Esophagus muscularis mucosa (tissue), 4 donors: Measurements from ENCODE around the gene ZNF784. TPM values are rescaled to one million over a fixed set of nuclear protein-coding genes. Genes with fewer than 3 reads are reported as not detected.

ENCODE experiments used
- DNase-seq: peaks from one replicate; pipeline ENCODE4 v3.0.0-alpha.2; 2017; ENCODE audit errors: extremely low spot score
- H3K27ac ChIP-seq, 4 donors: fragments of 200-600 bp; sonication (generic); replicated peaks in 1 of 4; 1 replicate in 3 of 4; 2 replicates in 1 of 4; pipeline ENCODE4 v1.5.1; 2016 to 2019; ENCODE audit warnings: mild to moderate bottlenecking in 1 of 4
- H3K27me3 ChIP-seq, 4 donors: fragments of 200-600 bp; sonication (generic); one replicate each; pipeline versions ENCODE4 v1.5.1 to v1.6.0; 2016 to 2019
- H3K36me3 ChIP-seq, 4 donors: fragments of 200-600 bp; sonication (generic); one replicate each; pipeline ENCODE4 v1.5.1; 2016 to 2019
- H3K4me1 ChIP-seq, 4 donors: fragments of 200-600 bp; sonication (generic); one replicate each; pipeline ENCODE4 v1.5.1; 2016 to 2019
- H3K4me3 ChIP-seq, 4 donors: fragments of 200-600 bp; sonication (generic); 1 replicate in 2 of 4; 2 replicates in 2 of 4; pipeline ENCODE4 v1.5.1; 2016 to 2019; ENCODE audit warnings: mild to moderate bottlenecking in 4 of 4, moderate library complexity in 1 of 4
- H3K9me3 ChIP-seq, 4 donors: fragments of 200-600 bp; sonication (generic); 1 replicate in 3 of 4; 2 replicates in 1 of 4; pipeline ENCODE4 v1.5.1; 2016 to 2019
- EP300 ChIP-seq: sonication (generic); formaldehyde crosslinking; IDR thresholded peaks from one replicate; pipeline ENCODE4 v1.6.1; 2017; ENCODE audit warnings: antibody characterized with exemption
- POLR2A ChIP-seq: fragments of 450-650 bp; IDR thresholded peaks from one replicate; pipeline ENCODE4 v1.6.1; 2017; ENCODE audit warnings: antibody characterized with exemption, moderate library complexity, mild to moderate bottlenecking, low read depth
- POLR2AphosphoS5 ChIP-seq, 2 donors: sonication (generic); formaldehyde crosslinking; IDR thresholded peaks; one replicate each; pipeline ENCODE4 v1.6.1; 2017; ENCODE audit warnings: antibody characterized with exemption in 2 of 2
- WGBS: methylation state at CpG from one replicate; pipeline ENCODE4 v1.1.5; 2018; 5-methylcytosine and 5-hydroxymethylcytosine counted together
- intact Hi-C: fragments of 100-400 bp; cut with DNase I; formaldehyde crosslinking; loops from one replicate; pipeline ENCODE4 v1.15.1; 2023
- total RNA-seq, 4 donors: library from RNA; depleted of rRNA; stranded (reverse); fragments of >200 nt; gene quantifications; one replicate each; pipeline versions ENCODE4 v1.1.0 to v1.2.1, GENCODE V29; 2016
- TF ChIP-seq, protein P1 (sequence below), 3 experiments: fragments of 200-600 bp in 2 of 3; fragments of 450-650 bp in 1 of 3; sonication (generic) in 2 of 3; IDR thresholded peaks; one replicate each; pipeline ENCODE4 v1.5.1; 2017 to 2019; ENCODE audit warnings: antibody characterized with exemption in 3 of 3, mild to moderate bottlenecking in 2 of 3, moderate library complexity in 1 of 3

ZNF784 gene
- total RNA-seq, 4 donors from 2014 or later: 2.5 to 6.3 (median 4.0) TPM

DNA sequence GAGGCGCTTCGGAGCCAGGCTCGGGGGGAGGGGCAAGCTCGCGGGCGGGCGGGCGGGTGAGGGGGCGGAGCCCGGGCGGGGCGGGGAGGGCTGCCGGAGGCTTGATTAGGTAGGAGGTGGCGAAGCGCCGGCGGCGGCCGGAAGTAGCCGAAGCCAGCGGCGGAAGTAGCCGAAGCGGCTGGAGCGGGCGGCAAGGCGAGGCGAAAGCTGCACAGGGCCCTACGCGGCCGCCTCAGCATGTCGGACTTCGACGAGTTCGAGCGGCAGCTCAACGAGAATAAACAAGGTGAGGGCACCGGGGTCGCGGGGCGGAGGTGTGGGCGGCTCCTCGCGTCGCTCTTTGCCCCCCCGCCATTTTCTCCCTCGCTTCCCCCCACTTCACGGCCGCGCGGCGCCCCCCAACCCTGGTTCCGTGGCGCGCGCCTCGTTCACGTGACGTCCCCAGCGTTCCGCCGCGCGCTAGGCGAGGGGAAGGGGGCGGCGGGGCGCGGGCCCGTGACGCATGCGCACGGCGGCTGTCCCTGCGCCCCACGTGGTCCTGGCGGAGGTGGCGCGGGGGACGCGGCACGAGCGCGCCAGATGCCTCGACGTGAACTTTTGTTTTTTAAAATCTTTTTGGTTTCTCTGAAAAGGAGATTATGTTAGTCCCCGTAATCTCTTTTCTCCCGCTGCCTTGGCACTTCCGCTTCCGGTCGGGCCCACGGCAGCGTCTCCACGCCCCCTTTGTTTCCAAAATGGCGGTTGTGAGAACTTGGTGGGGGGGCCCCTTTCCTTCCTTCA is 30.7 kb upstream of the ZNF784 start, which contains the start of gene U2AF2:
Gene U2AF2, plus strand, starts transcription at position 168 of the 780 bp plus-strand sequence. Its CDS starts 70 bp downstream, at position 238.
- under 1% methylated on average over 45 of the region's 95 CpGs for WGBS
- peak within 1 kb of the TSS; percentile 78 to 100 (median 92) for H3K4me3 ChIP-seq
- peak; percentile 36 to 87 for TF ChIP-seq POLR2AphosphoS5 (IDR thresholded peaks at IDR 0.05)
- TF ChIP-seq EP300: no peak
- TF ChIP-seq, protein P1, sequence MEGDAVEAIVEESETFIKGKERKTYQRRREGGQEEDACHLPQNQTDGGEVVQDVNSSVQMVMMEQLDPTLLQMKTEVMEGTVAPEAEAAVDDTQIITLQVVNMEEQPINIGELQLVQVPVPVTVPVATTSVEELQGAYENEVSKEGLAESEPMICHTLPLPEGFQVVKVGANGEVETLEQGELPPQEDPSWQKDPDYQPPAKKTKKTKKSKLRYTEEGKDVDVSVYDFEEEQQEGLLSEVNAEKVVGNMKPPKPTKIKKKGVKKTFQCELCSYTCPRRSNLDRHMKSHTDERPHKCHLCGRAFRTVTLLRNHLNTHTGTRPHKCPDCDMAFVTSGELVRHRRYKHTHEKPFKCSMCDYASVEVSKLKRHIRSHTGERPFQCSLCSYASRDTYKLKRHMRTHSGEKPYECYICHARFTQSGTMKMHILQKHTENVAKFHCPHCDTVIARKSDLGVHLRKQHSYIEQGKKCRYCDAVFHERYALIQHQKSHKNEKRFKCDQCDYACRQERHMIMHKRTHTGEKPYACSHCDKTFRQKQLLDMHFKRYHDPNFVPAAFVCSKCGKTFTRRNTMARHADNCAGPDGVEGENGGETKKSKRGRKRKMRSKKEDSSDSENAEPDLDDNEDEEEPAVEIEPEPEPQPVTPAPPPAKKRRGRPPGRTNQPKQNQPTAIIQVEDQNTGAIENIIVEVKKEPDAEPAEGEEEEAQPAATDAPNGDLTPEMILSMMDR (IDR thresholded peaks at IDR 0.05): peak in 1 of 3 experiments; percentile 8
- peak; percentile 39 for TF ChIP-seq POLR2A
- peaks cover 52 to 68% (median 57%) of the 10 kb centered on the region in 4 donors for H3K4me1 ChIP-seq
- H3K9me3 ChIP-seq: no peaks in the 10 kb centered on the region
- intact Hi-C loops: loop anchor here (10.0 kb wide), 1 partner anchor 540 kb away; the partner anchor contains the start of gene PPP1R12C
- H3K27ac ChIP-seq: peak within 1 kb of the TSS; percentile 97 to 100 (median 98)
- peaks cover 7 to 39% (median 22%) of the 10 kb centered on the region in 4 donors for H3K36me3 ChIP-seq
- DNase-seq: peak; percentile 98
- no peaks in the 10 kb centered on the region for H3K27me3 ChIP-seq

DNA sequence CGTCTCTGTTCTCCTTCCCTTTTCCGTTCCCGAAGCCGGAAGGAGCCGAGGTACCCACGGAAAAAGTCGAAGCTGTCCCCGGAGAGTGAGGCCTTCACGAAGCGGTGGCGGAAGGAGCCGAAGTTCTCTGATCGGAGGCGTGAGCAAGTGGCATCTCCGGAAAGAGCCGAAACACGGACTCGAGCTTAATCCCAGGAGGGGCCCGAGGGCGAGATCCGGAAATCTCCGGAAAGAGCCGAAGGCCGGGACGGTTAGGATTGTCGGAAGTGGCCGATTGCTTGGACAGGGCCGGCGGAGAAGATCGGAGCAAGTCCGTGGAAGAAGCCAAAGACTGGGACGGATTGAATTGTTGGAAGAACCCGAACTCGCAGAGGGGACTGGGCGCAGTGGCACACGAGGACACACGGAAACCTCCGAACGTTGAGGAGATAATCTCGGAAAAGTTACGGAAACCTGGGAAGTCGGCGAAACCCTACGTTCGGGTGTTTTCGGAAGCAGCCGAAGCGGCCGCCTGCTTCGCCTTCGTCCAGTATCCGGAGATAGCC is 30.0 kb upstream of the ZNF784 start:
- 0% methylated on average over 37 of the region's 52 CpGs for WGBS

DNA sequence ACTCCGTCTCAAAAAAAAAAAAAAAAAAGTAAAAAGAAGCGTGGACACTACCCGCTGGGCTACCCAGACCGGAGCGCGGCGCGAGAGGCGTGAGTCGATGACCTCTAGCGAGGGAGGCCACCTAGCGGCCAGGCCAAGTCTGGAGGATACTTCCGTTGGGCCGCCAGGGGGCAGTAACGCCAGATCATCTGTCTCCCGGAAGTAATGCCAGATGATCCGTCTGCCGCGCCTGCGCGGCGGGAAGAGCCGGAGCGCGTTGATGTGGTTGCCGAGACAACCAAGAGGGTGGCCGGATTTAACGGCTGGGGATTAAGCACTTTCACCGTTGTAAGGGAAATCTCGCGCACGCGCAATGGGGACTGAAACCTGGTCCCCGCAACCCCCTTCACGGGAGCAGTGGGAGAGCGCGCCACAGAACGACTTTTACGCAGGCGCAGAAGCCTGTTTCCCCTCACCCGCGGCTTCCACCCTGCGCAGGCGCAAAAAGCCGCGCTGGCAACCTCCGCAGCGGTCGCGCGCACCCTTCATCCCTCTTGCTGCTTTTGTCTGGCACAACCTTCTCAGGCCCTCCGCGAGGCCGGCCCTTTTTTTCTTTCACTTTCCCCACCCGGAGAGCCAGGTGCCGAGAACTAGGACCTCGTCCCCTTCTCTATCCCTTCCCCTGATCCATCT is 29.4 kb upstream of the ZNF784 start:
- Histone ChIP-seq H3K9me3 (no peaks in the 10 kb centered on the region), H3K4me1 (peaks cover 48 to 68% (median 56%) of the 10 kb centered on the region in 4 donors), H3K27ac (peak overlapping the region; percentile 97 to 100 (median 98)), H3K4me3 (peak overlapping the region; percentile 78 to 100 (median 92)), H3K27me3 (no peaks in the 10 kb centered on the region), H3K36me3 (peaks cover 0 to 27% (median 10%) of the 10 kb centered on the region in 4 donors)
- peak; percentile 99 for DNase-seq
- intact Hi-C loops: loop anchor here (2.0 to 10.0 kb wide), 2 partner anchors 19 to 539 kb away; partner anchors contain the start of gene PPP1R12C
- TF ChIP-seq, protein P1 (IDR thresholded peaks at IDR 0.05): peak; percentile 88 to 100 (median 97)
- TF ChIP-seq POLR2A (peak; percentile 62), EP300 (no peak), POLR2AphosphoS5 (IDR thresholded peaks at IDR 0.05) (peak; percentile 85 to 96)
- WGBS: under 1% methylated on average over 50 of the region's 57 CpGs

More for the DNA sequence above, 30.0 kb upstream of the ZNF784 start:
- DNase-seq: peak; percentile 100
- no peak for TF ChIP-seq POLR2A
- no peak for TF ChIP-seq EP300
- no peak for TF ChIP-seq POLR2AphosphoS5 (IDR thresholded peaks at IDR 0.05)
- TF ChIP-seq, protein P1 (IDR thresholded peaks at IDR 0.05): no peak
- Histone ChIP-seq H3K9me3 (no peaks in the 10 kb centered on the region), H3K36me3 (peaks cover 1 to 34% (median 15%) of the 10 kb centered on the region in 4 donors), H3K4me3 (peak overlapping the region; percentile 78 to 100 (median 92)), H3K27me3 (no peaks in the 10 kb centered on the region), H3K27ac (peak overlapping the region; percentile 97 to 100 (median 98)), H3K4me1 (peaks cover 48 to 68% (median 56%) of the 10 kb centered on the region in 4 donors)
- intact Hi-C loops: loop anchor here (10.0 kb wide), 1 partner anchor 540 kb away; the partner anchor contains the start of gene PPP1R12C

DNA sequence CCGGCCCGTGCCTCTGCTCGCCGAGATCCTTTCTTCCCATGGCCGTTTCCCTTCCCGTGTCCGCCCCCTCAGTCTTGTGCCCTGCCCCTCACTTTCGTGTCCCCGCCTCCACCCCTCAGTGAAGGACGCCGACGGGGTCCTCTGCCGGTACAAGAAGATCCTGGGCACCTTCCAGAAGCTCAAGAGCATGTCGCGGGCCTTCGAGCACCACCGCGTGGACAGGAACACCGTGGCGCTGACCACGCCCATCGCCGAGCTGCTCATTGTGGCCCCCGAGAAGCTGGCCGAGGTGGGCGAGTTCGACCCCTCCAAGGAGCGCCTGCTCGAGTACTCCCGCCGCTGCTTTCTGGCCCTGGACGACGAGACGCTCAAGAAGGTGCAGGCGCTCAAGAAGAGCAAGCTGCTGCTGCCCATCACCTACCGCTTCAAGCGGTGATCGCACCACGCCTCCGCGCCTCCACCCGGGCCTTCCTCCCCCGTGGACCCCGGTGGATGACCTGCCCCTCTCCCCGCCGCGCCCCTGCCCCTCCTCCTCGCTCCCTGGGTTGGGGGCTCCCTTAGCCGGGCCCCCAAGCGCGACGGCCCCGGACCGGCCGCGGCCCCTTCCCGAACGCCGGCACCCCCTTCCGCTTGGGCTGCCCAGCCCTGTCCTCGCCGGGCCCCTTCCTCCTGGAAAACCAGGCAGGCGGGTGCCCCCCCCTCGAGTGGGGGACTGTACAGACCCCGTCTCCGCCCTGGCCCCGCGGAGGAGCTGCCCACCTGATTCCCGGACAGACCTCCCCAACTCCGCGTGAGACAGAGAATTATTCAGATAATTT is 28.2 kb upstream of the ZNF784 start:
- H3K27ac ChIP-seq: peak overlapping the region; percentile 97 to 100 (median 98)
- WGBS: 71% methylated on average over 71 of the region's 71 CpGs
- no peak for TF ChIP-seq POLR2A
- TF ChIP-seq, protein P1 (IDR thresholded peaks at IDR 0.05): no peak
- no peak for TF ChIP-seq POLR2AphosphoS5 (IDR thresholded peaks at IDR 0.05)
- no peak for TF ChIP-seq EP300
- DNase-seq: no peak
- intact Hi-C loops: loop anchor here (2.0 to 10.0 kb wide), 2 partner anchors 18 to 538 kb away; partner anchors contain the start of gene PPP1R12C
- H3K9me3 ChIP-seq: no peaks in the 10 kb centered on the region
- H3K27me3 ChIP-seq: no peaks in the 10 kb centered on the region
- peaks cover 0 to 26% (median 8%) of the 10 kb centered on the region in 4 donors for H3K36me3 ChIP-seq
- H3K4me1 ChIP-seq: peaks cover 42 to 65% (median 53%) of the 10 kb centered on the region in 4 donors
- no peak overlapping the region for H3K4me3 ChIP-seq
